ENCODE results near the gene ZBTB38. TPM values are rescaled to one million over a fixed set of nuclear protein-coding genes. Genes with fewer than 3 reads are reported as not detected.

ZBTB38 gene
- total RNA-seq, 1 experiment from 2014 or later: 21.8 TPM

- H3K4me2 ChIP-seq: peak overlapping the region; percentile 80
- peaks cover 7% of the 10 kb centered on the region; the same call in 1 of the 2 replicates for H3K9me3 ChIP-seq (ENCODE audit: insufficient read depth, low read depth)
- H3K36me3 ChIP-seq (ENCODE audit: low read depth): no peaks in the 10 kb centered on the region
- H3K27me3 ChIP-seq (ENCODE audit: insufficient read depth, low read depth): 0 out of 2 replicates have a peak, but pooled peaks cover 5% of the 10 kb centered on the region
- ChIA-PET CTCF (interaction anchor here (0.6 kb wide), 1 partner anchor 134 kb away, joined by 5 read pairs; no protein-coding TSS in a partner anchor), POLR2A (ENCODE audit: unreplicated experiment) (interaction anchor here (0.7 to 0.8 kb wide), 3 partner anchors 8 to 99 kb away, joined by 4 to 12 read pairs (median 4); no protein-coding TSS in a partner anchor)
- peak in 1 of 2 experiments; percentile 31 for DNase-seq
- H3K27ac ChIP-seq: no peak overlapping the region
- H3K4me1 ChIP-seq (replicated peaks; ENCODE audit: insufficient read depth): no peaks in the 10 kb centered on the region; the same call in none of the 2 replicates
- H4K20me1 ChIP-seq (ENCODE audit: insufficient read depth): no peaks in the 10 kb centered on the region
- intact Hi-C loops (cut with micrococcal nuclease; ENCODE audit: unreplicated experiment): loop anchor here (5.0 kb wide), 2 partner anchors 35 to 50 kb away; partner anchors contain the start of gene ZBTB38
- peaks cover 17% of the 10 kb centered on the region; the same call in 1 of the 2 replicates for H3F3A ChIP-seq (ENCODE audit: insufficient read depth, low read depth)
- peak overlapping the region; percentile 61; the same call in 1 of the 2 replicates for H3K4me3 ChIP-seq
- H3K9me2 ChIP-seq (ENCODE audit: insufficient read depth): no peaks in the 10 kb centered on the region
- no peaks in the 10 kb centered on the region for H3K79me2 ChIP-seq (ENCODE audit: low read depth)
- H2AFZ ChIP-seq: peak overlapping the region; percentile 87
- BruUV-seq (replicated peaks): no TSS peak
- no peak for TF ChIP-seq EZH2 (IDR thresholded peaks at IDR 0.05; ENCODE audit: low read depth)
- TF ChIP-seq CTCF (conservative IDR thresholded peaks at IDR 0.05): no peak
Measured at GRCh38 chr3:141401573-141402475, 33.5 kb downstream of the ZBTB38 start.

- H4K20me1 ChIP-seq (ENCODE audit: insufficient read depth): no peaks in the 10 kb centered on the region
- no peaks in the 10 kb centered on the region for H3K79me2 ChIP-seq (ENCODE audit: low read depth)
- POLR2A ChIA-PET (ENCODE audit: unreplicated experiment): interaction anchor here (0.7 to 0.8 kb wide), 3 partner anchors 9 to 98 kb away, joined by 4 to 12 read pairs (median 4); no protein-coding TSS in a partner anchor
- no peak overlapping the region for H3K27ac ChIP-seq
- no TSS peak for BruUV-seq (replicated peaks)
- H3K4me2 ChIP-seq: peak overlapping the region; percentile 80
- CTCF ChIA-PET: no interaction called here
- peak in 1 of 2 experiments; percentile 35 for DNase-seq
- H3K36me3 ChIP-seq (ENCODE audit: low read depth): no peaks in the 10 kb centered on the region
- H3K4me3 ChIP-seq: peak overlapping the region; percentile 61; the same call in 1 of the 2 replicates
- H3K9me3 ChIP-seq (ENCODE audit: insufficient read depth, low read depth): peaks cover 2% of the 10 kb centered on the region; the same call in 1 of the 2 replicates
- TF ChIP-seq CTCF (conservative IDR thresholded peaks at IDR 0.05) (no peak), EZH2 (IDR thresholded peaks at IDR 0.05; ENCODE audit: low read depth) (no peak)
- H3K27me3 ChIP-seq (ENCODE audit: insufficient read depth, low read depth): 0 out of 2 replicates have a peak, but pooled peaks cover 5% of the 10 kb centered on the region
- H3K9me2 ChIP-seq (ENCODE audit: insufficient read depth): no peaks in the 10 kb centered on the region
- H2AFZ ChIP-seq: peak overlapping the region; percentile 87
- intact Hi-C loops (cut with micrococcal nuclease; ENCODE audit: unreplicated experiment): loop anchor here (5.0 kb wide), 2 partner anchors 35 to 50 kb away; partner anchors contain the start of gene ZBTB38
- no peaks in the 10 kb centered on the region; the same call in none of the 2 replicates for H3K4me1 ChIP-seq (replicated peaks; ENCODE audit: insufficient read depth)
- H3F3A ChIP-seq (ENCODE audit: insufficient read depth, low read depth): peaks cover 17% of the 10 kb centered on the region; the same call in 1 of the 2 replicates
Measured at GRCh38 chr3:141402476-141403171, 34.3 kb downstream of the ZBTB38 start.

DNA sequence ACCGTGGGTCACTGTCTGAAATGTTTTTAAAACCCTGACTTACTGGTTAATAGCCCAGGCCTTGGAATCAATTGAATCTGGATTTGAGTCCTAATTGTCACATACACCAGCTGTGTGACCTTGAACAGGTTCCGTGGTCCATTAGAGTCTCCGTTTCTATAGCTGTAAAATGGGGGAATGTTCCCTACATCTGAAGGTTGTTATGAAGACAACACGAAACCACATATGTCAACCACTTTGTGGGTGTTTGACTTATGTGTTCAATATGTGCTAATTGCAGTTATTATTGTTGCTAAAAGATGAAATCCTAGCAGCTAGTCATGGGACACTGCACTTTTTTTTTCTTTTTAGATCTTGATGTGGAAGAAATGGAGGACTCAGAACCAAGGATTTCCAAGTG is 35.3 kb downstream of the ZBTB38 start:
- no peak for DNase-seq
- ChIA-PET CTCF (no interaction called here), POLR2A (ENCODE audit: unreplicated experiment) (no interaction called here)
- H3F3A ChIP-seq (ENCODE audit: insufficient read depth, low read depth): peaks cover 24% of the 10 kb centered on the region; the same call in 1 of the 2 replicates
- TF ChIP-seq CTCF (conservative IDR thresholded peaks at IDR 0.05): no peak
- no peak for TF ChIP-seq EZH2 (IDR thresholded peaks at IDR 0.05; ENCODE audit: low read depth)
- intact Hi-C loops (cut with micrococcal nuclease; ENCODE audit: unreplicated experiment): loop anchor here (5.0 kb wide), 2 partner anchors 36 to 49 kb away; partner anchors contain the start of gene ZBTB38
- 0 out of 2 replicates have a peak overlapping the region, but pooled peaks have one; percentile 80 for H3K4me2 ChIP-seq
- H2AFZ ChIP-seq: no peak overlapping the region
- no peaks in the 10 kb centered on the region for H3K79me2 ChIP-seq (ENCODE audit: low read depth)
- 0 out of 2 replicates have a peak, but pooled peaks cover 5% of the 10 kb centered on the region for H3K27me3 ChIP-seq (ENCODE audit: insufficient read depth, low read depth)
- H3K4me3 ChIP-seq: no peak overlapping the region
- no peaks in the 10 kb centered on the region for H3K36me3 ChIP-seq (ENCODE audit: low read depth)
- no peaks in the 10 kb centered on the region for H3K9me2 ChIP-seq (ENCODE audit: insufficient read depth)
- H3K27ac ChIP-seq: no peak overlapping the region
- H3K4me1 ChIP-seq (replicated peaks; ENCODE audit: insufficient read depth): peaks cover 5% of the 10 kb centered on the region
- H4K20me1 ChIP-seq (ENCODE audit: insufficient read depth): no peaks in the 10 kb centered on the region
- H3K9me3 ChIP-seq (ENCODE audit: insufficient read depth, low read depth): no peaks in the 10 kb centered on the region; the same call in 1 of the 2 replicates
- no TSS peak for BruUV-seq (replicated peaks)
